Thyroid gland (tissue), 4 donors: ENCODE measurements around the gene UGDH.

Source experiments
- CTCF ChIP-seq, 6 experiments: fragments of 200-600 bp in 3 of 6; fragments of 450-650 bp in 3 of 6; sonication (generic) in 3 of 6; IDR thresholded peaks; one replicate each; pipeline ENCODE4 v1.5.1; 2016 to 2019; ENCODE audit warnings: antibody characterized with exemption in 6 of 6, mild to moderate bottlenecking in 2 of 6, inconsistent platforms in 1 of 6, moderate library complexity in 1 of 6
- POLR2A ChIP-seq, 2 donors: fragments of 450-650 bp; IDR thresholded peaks; one replicate each; pipeline ENCODE4 v1.6.1; 2017; ENCODE audit warnings: antibody characterized with exemption in 2 of 2, mild to moderate bottlenecking in 2 of 2, moderate library complexity in 1 of 2

- TF ChIP-seq CTCF (IDR thresholded peaks at IDR 0.05), result no peak
- TF ChIP-seq POLR2A (IDR thresholded peaks at IDR 0.05), result no peak
Observed at GRCh38 chr4:39518484-39518883, 8.8 kb downstream of the UGDH start.
